Astrocyte of the cerebellum (primary cell): ENCODE data around the gene NIPAL3.
A peak's percentile ranks its signal among the peaks of the same experiment; 100 is the strongest.

ENCODE experiments used
- DNase-seq: peaks from one replicate; pipeline ENCODE4 v3.0.0-alpha.2; 2011; ENCODE audit warnings: low read depth
- H3K4me3 ChIP-seq: 2 replicates; pipeline ENCODE4 v1.5.1; 2011; ENCODE audit warnings: mild to moderate bottlenecking, low read depth, low read length, moderate library complexity
- CTCF ChIP-seq: IDR thresholded peaks from 2 replicates; pipeline ENCODE4 v1.5.1; 2012; ENCODE audit warnings: low read length, low read depth, moderate library complexity, mild to moderate bottlenecking; ENCODE audit errors: missing control alignments
- in situ Hi-C: cut with HindIII; loops from 2 replicates; pipeline ENCODE4 v1.10.0; 2017; ENCODE audit warnings: low sequenced_read_pairs

Gene NIPAL3

DNA sequence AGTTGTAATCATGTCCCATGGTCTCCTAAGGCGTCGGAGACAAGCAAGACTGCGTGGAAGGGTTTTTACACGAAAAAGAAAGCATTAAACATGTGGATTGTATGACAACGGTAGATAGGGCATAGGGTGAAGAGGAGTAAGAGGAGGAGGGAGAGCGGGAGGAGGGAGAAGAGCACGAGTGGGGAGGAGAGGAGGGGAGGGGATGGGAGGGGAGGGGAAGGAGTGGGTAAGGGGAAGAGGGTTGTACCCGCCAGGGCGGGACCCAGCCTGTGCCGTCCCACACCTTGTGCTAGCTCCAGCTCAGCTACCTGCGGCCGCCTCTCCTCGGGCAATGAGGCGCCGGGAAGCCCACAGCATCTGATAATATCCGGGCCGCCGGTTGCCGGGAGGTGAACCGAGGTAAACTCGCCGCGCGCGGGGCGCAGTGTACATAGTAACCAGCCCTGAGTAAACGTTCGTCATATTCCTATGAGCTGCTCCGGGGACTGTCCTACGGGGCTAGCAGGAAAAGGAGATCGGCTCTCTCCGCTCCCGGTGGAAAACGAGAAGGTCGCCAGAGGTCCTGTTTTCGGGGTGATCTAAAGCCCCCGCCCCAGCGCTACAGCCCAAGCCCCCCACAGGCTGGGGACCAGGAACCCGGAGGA, 86.6 kb downstream of the NIPAL3 start:
- H3K4me3 ChIP-seq = peak overlapping the region; percentile 68
- in situ Hi-C loops = no loop called here
- no peak for TF ChIP-seq CTCF
- peak; percentile 11 for DNase-seq

GRCh38 chr1:24502709-24503058, 87.1 kb downstream of the NIPAL3 start, which contains the start of gene RCAN3:
RCAN3 (plus strand) TSS chr1:24502836; CDS start chr1:24514373, 11,537 bp downstream.
- in situ Hi-C loops = no loop called here

DNA sequence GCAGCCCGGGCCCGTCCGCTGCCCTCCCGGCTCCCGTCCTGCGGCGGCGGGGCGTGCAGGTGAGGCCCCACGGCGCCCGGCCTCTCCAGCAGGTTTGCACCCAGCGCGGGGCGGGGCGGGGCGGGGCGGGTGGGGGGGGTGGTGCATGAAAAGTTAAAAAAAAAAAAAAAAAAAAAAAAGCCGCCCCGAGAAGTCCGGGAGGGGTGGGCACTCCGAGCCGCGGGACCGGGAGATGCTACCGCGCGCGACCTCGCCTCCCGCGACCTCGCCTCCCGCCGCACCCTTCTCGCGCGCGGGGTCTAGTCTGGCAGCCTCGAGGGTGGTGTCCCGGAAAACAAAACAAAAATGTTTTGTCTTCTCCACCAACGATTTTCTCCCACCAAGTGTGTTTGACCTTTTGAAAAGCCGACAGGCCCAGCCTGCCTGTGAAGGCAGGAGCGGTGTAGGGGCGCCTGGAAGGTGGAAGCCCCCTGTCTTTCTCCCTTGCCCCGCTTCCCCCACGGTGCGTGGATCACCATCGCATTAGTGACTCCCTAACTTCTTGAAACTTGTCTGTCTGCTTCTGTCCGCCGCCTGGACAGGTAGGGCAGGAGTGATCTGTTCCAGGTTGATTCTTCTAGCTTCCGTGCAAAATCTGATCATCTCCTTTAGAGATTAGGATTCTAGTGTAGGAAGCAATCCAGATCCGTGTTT, 87.6 kb downstream of the NIPAL3 start:
- no peak for DNase-seq
- no peak for TF ChIP-seq CTCF
- in situ Hi-C loops = no loop called here
- peak overlapping the region; percentile 68 for H3K4me3 ChIP-seq

More at GRCh38 chr1:24502709-24503058, 87.1 kb downstream of the NIPAL3 start, which contains the start of gene RCAN3:
- no peak for TF ChIP-seq CTCF
- peak; percentile 35 for DNase-seq
- peak within 1 kb of the TSS; percentile 68 for H3K4me3 ChIP-seq

- TF ChIP-seq CTCF = no peak
- no peak for DNase-seq
- peak overlapping the region; percentile 68 for H3K4me3 ChIP-seq
- in situ Hi-C loops = no loop called here
Measured at GRCh38 chr1:24503870-24504523, 88.4 kb downstream of the NIPAL3 start.

GRCh38 chr1:24504560-24504959, 89.0 kb downstream of the NIPAL3 start:
- H3K4me3 ChIP-seq = no peak overlapping the region
- no peak for TF ChIP-seq CTCF
- in situ Hi-C loops = no loop called here
- DNase-seq = no peak

- no peak for DNase-seq
- TF ChIP-seq CTCF = no peak
- H3K4me3 ChIP-seq = no peak overlapping the region
- in situ Hi-C loops = no loop called here
Measured at GRCh38 chr1:24505816-24506215, 90.2 kb downstream of the NIPAL3 start.
